Calu3 (cell line): ENCODE data around the gene GPC2. TPM values are rescaled to one million over a fixed set of nuclear protein-coding genes. Genes with fewer than 3 reads are reported as not detected.

Experiments used
- BruUV-seq: library from RNA; stranded (reverse); fragments of 400-500 nt; replicated peaks from 2 replicates; lab custom pipeline; 2021; lab: Mats Ljungman, UMichigan
- CTCF ChIA-PET: fragments of 300-600 bp; sonication (Branson Sonifier 250); formaldehyde crosslinking; loops from one replicate; lab custom pipeline; 2022; ENCODE audit warnings: antibody characterized with exemption; lab: Charles Lee
- DNase-seq: peaks from one replicate; pipeline ENCODE4 v3.0.0; 2022
- H3K27ac Mint-ChIP-seq: one replicate; pipeline ENCODE4 v1.8.0; 2022; ENCODE audit warnings: mixed read lengths; ENCODE audit not compliant: unreplicated experiment
- H3K27me3 Mint-ChIP-seq: one replicate; pipeline ENCODE4 v1.8.0; 2022; ENCODE audit warnings: mixed read lengths; ENCODE audit not compliant: unreplicated experiment
- H3K36me3 Mint-ChIP-seq: one replicate; pipeline ENCODE4 v1.8.0; 2022; ENCODE audit warnings: mild to moderate bottlenecking, moderate library complexity, mixed read lengths; ENCODE audit not compliant: insufficient read depth, unreplicated experiment
- H3K4me1 Mint-ChIP-seq: one replicate; pipeline ENCODE4 v1.8.0; 2022; ENCODE audit warnings: mild to moderate bottlenecking, low read depth, mixed read lengths; ENCODE audit not compliant: unreplicated experiment
- H3K4me3 Mint-ChIP-seq: one replicate; pipeline ENCODE4 v1.8.0; 2022; ENCODE audit warnings: mild to moderate bottlenecking, low read depth, moderate library complexity, mixed read lengths; ENCODE audit not compliant: unreplicated experiment
- H3K9me3 Mint-ChIP-seq: one replicate; pipeline ENCODE4 v1.8.0; 2022; ENCODE audit warnings: low read depth, mixed read lengths; ENCODE audit not compliant: unreplicated experiment
- CTCF ChIP-seq: fragments of 200-600 bp; IDR thresholded peaks from one replicate; pipeline ENCODE4 v1.8.0; 2022; ENCODE audit warnings: antibody characterized with exemption; ENCODE audit not compliant: unreplicated experiment
- intact Hi-C: fragments of 100-400 bp; cut with micrococcal nuclease; formaldehyde crosslinking; loops from one replicate; pipeline ENCODE4 v1.10.0; 2022; ENCODE audit not compliant: unreplicated experiment
- total RNA-seq: library from RNA; stranded (reverse); gene quantifications from 2 replicates; pipeline ENCODE4 v1.2.3, GENCODE V29; 2022

GPC2 gene
- total RNA-seq, 1 experiment from 2014 or later, result 3.2 TPM

- intact Hi-C loops, result loop anchor here (5.0 kb wide), 1 partner anchor 80 kb away; no protein-coding TSS in a partner anchor
- Mint-ChIP-seq H3K36me3 (no peaks in the 10 kb centered on the region), H3K4me3 (no peak overlapping the region), H3K27me3 (peaks cover 40% of the 10 kb centered on the region), H3K9me3 (no peaks in the 10 kb centered on the region), H3K4me1 (peaks cover 6% of the 10 kb centered on the region), H3K27ac (no peak overlapping the region)
- CTCF ChIA-PET, result no interaction called here
- no peak for DNase-seq
- no TSS peak for BruUV-seq
- no peak for TF ChIP-seq CTCF
Measured at GRCh38 chr7:100212631-100213286, 35.6 kb upstream of the GPC2 start.

- no peak for TF ChIP-seq CTCF
- BruUV-seq, result no TSS peak
- intact Hi-C loops, result loop anchor here (5.0 kb wide), 1 partner anchor 79 kb away; no protein-coding TSS in a partner anchor
- Mint-ChIP-seq H3K27me3 (peaks cover 40% of the 10 kb centered on the region), H3K36me3 (no peaks in the 10 kb centered on the region), H3K4me3 (no peak overlapping the region), H3K27ac (no peak overlapping the region), H3K4me1 (no peaks in the 10 kb centered on the region), H3K9me3 (no peaks in the 10 kb centered on the region)
- no peak for DNase-seq
- CTCF ChIA-PET, result no interaction called here
Measured at GRCh38 chr7:100211342-100211780, 34.2 kb upstream of the GPC2 start.

- H3K9me3 Mint-ChIP-seq, result no peaks in the 10 kb centered on the region
- H3K4me1 Mint-ChIP-seq, result no peaks in the 10 kb centered on the region
- no peaks in the 10 kb centered on the region for H3K36me3 Mint-ChIP-seq
- no TSS peak for BruUV-seq
- H3K27ac Mint-ChIP-seq, result no peak overlapping the region
- CTCF ChIA-PET, result no interaction called here
- H3K27me3 Mint-ChIP-seq, result peaks cover 40% of the 10 kb centered on the region
- no peak for TF ChIP-seq CTCF
- intact Hi-C loops, result loop anchor here (5.0 kb wide), 1 partner anchor 79 kb away; no protein-coding TSS in a partner anchor
- H3K4me3 Mint-ChIP-seq, result no peak overlapping the region
- DNase-seq, result no peak
Measured at GRCh38 chr7:100210805-100211204, 33.6 kb upstream of the GPC2 start.

GRCh38 chr7:100209493-100209892 lies 32.3 kb upstream of the GPC2 start:
- H3K4me3 Mint-ChIP-seq, result no peak overlapping the region
- H3K36me3 Mint-ChIP-seq, result no peaks in the 10 kb centered on the region
- DNase-seq, result no peak
- no peaks in the 10 kb centered on the region for H3K4me1 Mint-ChIP-seq
- no TSS peak for BruUV-seq
- no peak overlapping the region for H3K27ac Mint-ChIP-seq
- H3K27me3 Mint-ChIP-seq, result peaks cover 40% of the 10 kb centered on the region
- CTCF ChIA-PET, result no interaction called here
- intact Hi-C loops, result no loop called here
- no peak for TF ChIP-seq CTCF
- no peaks in the 10 kb centered on the region for H3K9me3 Mint-ChIP-seq
